GM23338 (cell line): ENCODE measurements around the gene CEMIP2. TPM values are rescaled to one million over a fixed set of nuclear protein-coding genes. Genes with fewer than 3 reads are reported as not detected.

Experiments used
- ATAC-seq: fragments of 200-7000 bp; cut with Tn5 transposase; 3 replicates; pipeline ENCODE4 v1.9.1; 2020
- DNase-seq: peaks from one replicate; pipeline ENCODE4 v3.0.0-alpha.2; 2015; ENCODE audit warnings: low spot score
- H2AFZ ChIP-seq: fragments of 200-600 bp; sonication (generic); 2 replicates; pipeline ENCODE4 v1.8.0; 2016; ENCODE audit warnings: antibody characterized with exemption, mild to moderate bottlenecking, moderate library complexity
- H3F3A ChIP-seq: fragments of 200-600 bp; sonication (generic); replicated peaks from 2 replicates; pipeline ENCODE4 v1.8.0; 2017; ENCODE audit warnings: antibody characterized with exemption, mixed run types, low read depth
- H3K27ac ChIP-seq: fragments of 200-600 bp; sonication (generic); 2 replicates; pipeline ENCODE4 v1.6.1; 2016; ENCODE audit warnings: low read depth
- H3K27me3 ChIP-seq: fragments of 200-600 bp; sonication (generic); 2 replicates; pipeline ENCODE4 v1.8.0; 2016; ENCODE audit warnings: mild to moderate bottlenecking, mixed run types, moderate library complexity; ENCODE audit not compliant: insufficient read depth
- H3K36me3 ChIP-seq: fragments of 200-600 bp; sonication (generic); 2 replicates; pipeline ENCODE4 v1.8.0; 2016; ENCODE audit warnings: mild to moderate bottlenecking; ENCODE audit not compliant: insufficient read depth
- H3K4me1 ChIP-seq: fragments of 200-600 bp; sonication (generic); 2 replicates; pipeline ENCODE4 v1.8.0; 2016; ENCODE audit warnings: mild to moderate bottlenecking, moderate library complexity; ENCODE audit not compliant: insufficient read depth
- H3K4me2 ChIP-seq: fragments of 200-600 bp; sonication (generic); 2 replicates; pipeline ENCODE4 v1.7.1; 2017; ENCODE audit warnings: mixed run types
- H3K4me3 ChIP-seq: fragments of 200-600 bp; sonication (generic); 2 replicates; pipeline ENCODE4 v1.6.1; 2016; ENCODE audit warnings: mixed run types
- H3K79me2 ChIP-seq: fragments of 200-600 bp; sonication (generic); replicated peaks from 2 replicates; pipeline ENCODE4 v1.8.0; 2017; ENCODE audit warnings: mild to moderate bottlenecking; ENCODE audit not compliant: insufficient read depth
- H3K9me2 ChIP-seq: fragments of 200-600 bp; sonication (generic); 2 replicates; pipeline ENCODE4 v1.8.0; 2017; ENCODE audit not compliant: insufficient read depth
- H4K20me1 ChIP-seq: fragments of 200-600 bp; sonication (generic); replicated peaks from 2 replicates; pipeline ENCODE4 v1.8.0; 2017; ENCODE audit warnings: mild to moderate bottlenecking; ENCODE audit not compliant: insufficient read depth
- H3K27ac Mint-ChIP-seq: 2 replicates; pipeline ENCODE4 v1.8.0; 2020; ENCODE audit warnings: inconsistent platforms, mild to moderate bottlenecking, moderate library complexity, mixed read lengths
- H3K27me3 Mint-ChIP-seq: 3 replicates; pipeline ENCODE4 v1.8.0; 2022; ENCODE audit warnings: low read depth, mild to moderate bottlenecking, moderate library complexity, mixed read lengths, inconsistent platforms; ENCODE audit not compliant: insufficient read depth, poor library complexity
- H3K36me3 Mint-ChIP-seq: 3 replicates; pipeline ENCODE4 v1.8.0; 2021; ENCODE audit warnings: low read depth, mild to moderate bottlenecking, inconsistent platforms, moderate library complexity, mixed read lengths
- H3K4me1 Mint-ChIP-seq: 3 replicates; pipeline ENCODE4 v1.8.0; 2020; ENCODE audit warnings: mild to moderate bottlenecking, inconsistent platforms, mixed read lengths
- H3K4me3 Mint-ChIP-seq: 3 replicates; pipeline ENCODE4 v1.8.0; 2021; ENCODE audit warnings: moderate library complexity, mild to moderate bottlenecking, inconsistent platforms, mixed read lengths
- H3K9me3 Mint-ChIP-seq: 3 replicates; pipeline ENCODE4 v1.8.0; 2020; ENCODE audit warnings: moderate library complexity, mild to moderate bottlenecking, inconsistent platforms, mixed read lengths
- CREB1 ChIP-seq: fragments of 250-450 bp; sonication (Bioruptor Pico); IDR thresholded peaks from 2 replicates; pipeline ENCODE4 v1.5.0; 2020; ENCODE audit warnings: low read depth, mild to moderate bottlenecking, moderate library complexity
- EZH2 ChIP-seq: fragments of 200-600 bp; sonication (generic); IDR thresholded peaks from one replicate; pipeline ENCODE4 v1.8.0; 2017; ENCODE audit warnings: antibody characterized with exemption, mild to moderate bottlenecking, low read depth; ENCODE audit not compliant: unreplicated experiment
- EZH2phosphoT487 ChIP-seq: fragments of 200-600 bp; sonication (generic); IDR thresholded peaks from one replicate; pipeline ENCODE4 v1.8.1; 2018; ENCODE audit warnings: antibody characterized with exemption; ENCODE audit not compliant: unreplicated experiment
- JUNB ChIP-seq: IDR thresholded peaks from one replicate; pipeline ENCODE4 v1.6.1; 2016; ENCODE audit warnings: antibody characterized with exemption; ENCODE audit not compliant: unreplicated experiment
- NANOG ChIP-seq: IDR thresholded peaks from 2 replicates; pipeline ENCODE4 v1.6.1; 2016; ENCODE audit warnings: antibody characterized with exemption, borderline replicate concordance
- POLR2AphosphoS5 ChIP-seq: IDR thresholded peaks from 2 replicates; pipeline ENCODE4 v1.6.1; 2016; ENCODE audit warnings: antibody characterized with exemption, low read depth
- REST ChIP-seq: IDR thresholded peaks from one replicate; pipeline ENCODE4 v1.6.1; 2018; ENCODE audit warnings: antibody characterized with exemption; ENCODE audit not compliant: unreplicated experiment
- STAT1 ChIP-seq: IDR thresholded peaks from one replicate; pipeline ENCODE4 v1.6.1; 2016; ENCODE audit warnings: antibody characterized with exemption; ENCODE audit not compliant: unreplicated experiment
- ZNF114 ChIP-seq: fragments of 250-450 bp; sonication (Bioruptor Pico); IDR thresholded peaks from 2 replicates; pipeline ENCODE4 v1.5.0; 2020; ENCODE audit warnings: mild to moderate bottlenecking, moderate library complexity
- ZNF331 ChIP-seq: fragments of 250-450 bp; sonication (Bioruptor Pico); IDR thresholded peaks from 2 replicates; pipeline ENCODE4 v1.5.0; 2020; ENCODE audit warnings: low read depth, mild to moderate bottlenecking, moderate library complexity
- ZNF462 ChIP-seq: fragments of 250-450 bp; sonication (Bioruptor Pico); IDR thresholded peaks from 2 replicates; pipeline ENCODE4 v1.5.0; 2020; ENCODE audit warnings: mild to moderate bottlenecking, moderate library complexity
- polyA plus RNA-seq: library from polyadenylated mRNA; unstranded; fragments of >200 nt; fragmentation: Nextera tagmentation; extraction: Ambion mirVana; gene quantifications from 2 replicates; pipeline ENCODE4 v1.2.1, GENCODE V29; 2016
- total RNA-seq: library from RNA; depleted of rRNA; stranded (reverse); fragments of >200 nt; shearing (Covaris generic); gene quantifications from 2 replicates; pipeline ENCODE4 v1.2.3, GENCODE V29; 2014
- TF ChIP-seq, protein P1 (sequence below): IDR thresholded peaks from 2 replicates; pipeline ENCODE4 v1.6.1; 2016; ENCODE audit warnings: antibody characterized with exemption
- TF ChIP-seq, protein P2 (sequence below), 2 experiments: fragments of 200-600 bp in 1 of 2; sonication (generic) in 1 of 2; conservative IDR thresholded peaks; 2 replicates each; pipeline versions ENCODE4 v1.5.1 to v1.6.1; 2016 to 2017; ENCODE audit warnings: antibody characterized with exemption in 2 of 2, low read depth in 2 of 2, mild to moderate bottlenecking in 2 of 2, moderate library complexity in 1 of 2

Gene CEMIP2
- total and polyA plus RNA-seq, 2 experiments from 2014 or later, result 23.0 to 76.7 TPM

GRCh38 chr9:71725590-71726338 lies 42.5 kb downstream of the CEMIP2 start:
- no peaks in the 10 kb centered on the region for H3K9me2 ChIP-seq
- H3K4me3 Mint-ChIP-seq, result no peak overlapping the region
- H4K20me1 ChIP-seq, result no peaks in the 10 kb centered on the region
- H3K27ac Mint-ChIP-seq, result no peak overlapping the region
- H3K4me1 ChIP-seq, result no peaks in the 10 kb centered on the region
- H3K36me3 Mint-ChIP-seq, result peaks cover 71% of the 10 kb centered on the region
- H3K27me3 ChIP-seq, result no peaks in the 10 kb centered on the region
- DNase-seq, result no peak
- H3K9me3 Mint-ChIP-seq, result no peaks in the 10 kb centered on the region
- no peak for TF ChIP-seq STAT1
- TF ChIP-seq EZH2, result no peak
- no peak for TF ChIP-seq ZNF114
- TF ChIP-seq REST, result no peak
- TF ChIP-seq, protein P1, sequence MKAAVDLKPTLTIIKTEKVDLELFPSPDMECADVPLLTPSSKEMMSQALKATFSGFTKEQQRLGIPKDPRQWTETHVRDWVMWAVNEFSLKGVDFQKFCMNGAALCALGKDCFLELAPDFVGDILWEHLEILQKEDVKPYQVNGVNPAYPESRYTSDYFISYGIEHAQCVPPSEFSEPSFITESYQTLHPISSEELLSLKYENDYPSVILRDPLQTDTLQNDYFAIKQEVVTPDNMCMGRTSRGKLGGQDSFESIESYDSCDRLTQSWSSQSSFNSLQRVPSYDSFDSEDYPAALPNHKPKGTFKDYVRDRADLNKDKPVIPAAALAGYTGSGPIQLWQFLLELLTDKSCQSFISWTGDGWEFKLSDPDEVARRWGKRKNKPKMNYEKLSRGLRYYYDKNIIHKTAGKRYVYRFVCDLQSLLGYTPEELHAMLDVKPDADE, result no peak
- no peak for TF ChIP-seq EZH2phosphoT487
- no peak for TF ChIP-seq ZNF331 (CRISPR knock-in tag)
- TF ChIP-seq ZNF462 (CRISPR knock-in tag), result no peak
- no peak for TF ChIP-seq JUNB
- no peak for TF ChIP-seq CREB1 (CRISPR knock-in tag)
- no peak for TF ChIP-seq NANOG
- no peak for TF ChIP-seq POLR2AphosphoS5
- TF ChIP-seq, protein P2, sequence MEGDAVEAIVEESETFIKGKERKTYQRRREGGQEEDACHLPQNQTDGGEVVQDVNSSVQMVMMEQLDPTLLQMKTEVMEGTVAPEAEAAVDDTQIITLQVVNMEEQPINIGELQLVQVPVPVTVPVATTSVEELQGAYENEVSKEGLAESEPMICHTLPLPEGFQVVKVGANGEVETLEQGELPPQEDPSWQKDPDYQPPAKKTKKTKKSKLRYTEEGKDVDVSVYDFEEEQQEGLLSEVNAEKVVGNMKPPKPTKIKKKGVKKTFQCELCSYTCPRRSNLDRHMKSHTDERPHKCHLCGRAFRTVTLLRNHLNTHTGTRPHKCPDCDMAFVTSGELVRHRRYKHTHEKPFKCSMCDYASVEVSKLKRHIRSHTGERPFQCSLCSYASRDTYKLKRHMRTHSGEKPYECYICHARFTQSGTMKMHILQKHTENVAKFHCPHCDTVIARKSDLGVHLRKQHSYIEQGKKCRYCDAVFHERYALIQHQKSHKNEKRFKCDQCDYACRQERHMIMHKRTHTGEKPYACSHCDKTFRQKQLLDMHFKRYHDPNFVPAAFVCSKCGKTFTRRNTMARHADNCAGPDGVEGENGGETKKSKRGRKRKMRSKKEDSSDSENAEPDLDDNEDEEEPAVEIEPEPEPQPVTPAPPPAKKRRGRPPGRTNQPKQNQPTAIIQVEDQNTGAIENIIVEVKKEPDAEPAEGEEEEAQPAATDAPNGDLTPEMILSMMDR (conservative IDR thresholded peaks at IDR 0.05; ENCODE audit: low read depth in 2 of 2), result no peak
- H3K27me3 Mint-ChIP-seq, result no peaks in the 10 kb centered on the region
- no peak for ATAC-seq
- H3F3A ChIP-seq, result no peaks in the 10 kb centered on the region
- H3K79me2 ChIP-seq, result no peaks in the 10 kb centered on the region
- no peak overlapping the region for H3K4me3 ChIP-seq
- no peak overlapping the region for H3K4me2 ChIP-seq
- no peak overlapping the region for H2AFZ ChIP-seq
- H3K4me1 Mint-ChIP-seq, result no peaks in the 10 kb centered on the region
- peaks cover 59% of the 10 kb centered on the region for H3K36me3 ChIP-seq
- H3K27ac ChIP-seq, result no peak overlapping the region
